ENCODE data around the gene SFMBT1.

The SFMBT1 gene

DNA sequence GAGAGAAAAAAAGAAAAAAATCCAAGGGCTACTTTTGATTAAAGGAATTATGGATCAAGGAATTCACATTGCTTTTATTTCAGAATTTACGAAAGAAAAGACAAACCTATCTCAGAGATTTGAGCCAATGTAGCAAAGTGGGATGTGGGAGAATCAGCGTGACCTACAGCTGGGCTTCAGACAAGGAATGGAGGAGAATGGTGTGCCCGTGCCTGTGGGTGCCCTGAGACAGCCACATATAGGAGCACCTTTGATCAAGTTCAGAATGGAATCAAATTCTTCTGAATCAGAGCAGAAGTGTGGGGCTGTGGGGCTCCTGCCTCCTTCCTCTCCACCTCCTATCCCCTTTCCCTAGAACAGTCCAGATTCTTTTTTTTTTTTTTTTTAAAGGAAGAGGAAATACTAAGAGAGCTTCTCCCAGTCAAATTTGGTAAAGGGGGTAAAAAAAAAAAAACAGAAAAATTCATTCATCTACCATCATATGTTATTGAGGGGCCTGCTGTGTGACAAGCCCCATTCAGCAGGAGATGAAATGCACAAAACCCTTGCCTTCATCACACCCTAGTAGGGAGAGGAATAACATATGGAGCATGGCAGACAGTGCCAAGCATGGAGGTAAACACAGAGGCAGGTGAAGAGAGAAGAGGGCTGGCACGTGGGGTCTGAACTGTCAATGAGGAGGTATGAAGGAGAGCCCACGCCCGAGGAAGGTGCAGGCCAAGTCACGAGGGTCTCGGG, 186.0 kb downstream of the SFMBT1 start:
- Mint-ChIP-seq H3K4me3 (no peak overlapping the region), H3K9me3 (no peaks in the 10 kb centered on the region), H3K36me3 (peaks cover 5% of the 10 kb centered on the region), H3K4me1 (no peaks in the 10 kb centered on the region), H3K27me3 (no peaks in the 10 kb centered on the region), H3K27ac (no peak overlapping the region)

DNA sequence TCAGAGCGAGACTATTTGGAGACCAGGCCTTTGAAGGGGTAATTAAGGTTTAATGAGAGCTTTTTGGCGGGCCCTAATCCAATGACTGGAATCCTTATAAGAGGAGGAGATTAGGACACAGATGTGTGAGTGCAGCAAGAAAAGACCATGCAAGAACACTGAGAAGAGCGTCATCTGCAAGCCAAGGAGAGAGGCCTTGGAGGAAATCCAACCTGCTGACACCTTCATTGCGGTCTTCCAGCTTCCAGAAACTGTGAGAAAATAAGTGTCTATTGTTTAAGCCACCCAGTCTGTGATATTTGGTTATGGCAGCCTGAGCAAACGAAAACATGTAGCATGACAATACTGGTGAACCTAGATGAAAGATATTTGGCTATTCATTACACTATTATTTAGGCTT, 188.0 kb downstream of the SFMBT1 start:
- Mint-ChIP-seq H3K4me3 (no peak overlapping the region), H3K27me3 (no peaks in the 10 kb centered on the region), H3K4me1 (no peaks in the 10 kb centered on the region), H3K36me3 (peaks cover 2% of the 10 kb centered on the region), H3K27ac (no peak overlapping the region), H3K9me3 (no peaks in the 10 kb centered on the region)

DNA sequence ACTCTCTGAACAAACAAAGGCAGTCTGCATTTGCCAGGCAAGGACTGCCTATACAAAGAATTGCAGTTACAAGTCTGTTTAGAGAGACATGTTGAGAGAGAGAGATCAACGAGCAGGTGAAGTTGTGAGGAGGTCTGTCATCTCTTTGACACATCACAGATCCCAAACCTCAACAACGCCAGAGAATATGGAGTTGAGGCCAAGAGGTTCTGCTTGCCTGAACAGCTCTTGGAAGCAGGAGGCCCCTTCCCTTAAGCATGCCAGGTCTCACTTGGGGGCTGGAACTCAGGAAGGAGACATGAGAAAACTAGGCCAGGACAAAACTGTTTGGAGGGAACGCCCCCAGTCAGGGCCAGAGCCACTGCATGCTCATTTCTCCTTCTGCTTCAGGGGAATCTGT, 188.7 kb downstream of the SFMBT1 start:
- Mint-ChIP-seq H3K9me3 (no peaks in the 10 kb centered on the region), H3K27me3 (no peaks in the 10 kb centered on the region), H3K4me3 (no peak overlapping the region), H3K36me3 (no peaks in the 10 kb centered on the region), H3K27ac (no peak overlapping the region), H3K4me1 (no peaks in the 10 kb centered on the region)

DNA sequence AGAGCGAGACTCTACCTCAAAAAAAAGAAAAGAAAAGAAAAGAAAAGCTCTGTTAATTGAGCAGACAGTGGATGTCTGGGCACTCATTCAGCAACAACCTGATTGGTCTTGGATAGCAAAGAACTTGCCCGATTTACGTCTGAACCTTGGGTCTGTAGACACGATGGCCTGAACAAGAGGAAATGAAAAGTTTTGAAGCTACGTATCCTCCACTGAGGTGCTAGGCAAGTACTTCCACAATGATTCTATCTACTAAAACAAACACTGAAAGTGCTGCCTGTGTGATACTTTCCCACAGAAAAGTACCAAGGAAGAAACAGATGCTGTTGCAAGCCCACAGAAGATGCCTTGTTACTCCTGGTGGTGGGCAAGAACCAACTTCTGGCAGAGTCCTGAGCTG, 189.2 kb downstream of the SFMBT1 start:
- Mint-ChIP-seq H3K4me3 (no peak overlapping the region), H3K27me3 (no peaks in the 10 kb centered on the region), H3K27ac (no peak overlapping the region), H3K36me3 (peaks cover 2% of the 10 kb centered on the region), H3K9me3 (no peaks in the 10 kb centered on the region), H3K4me1 (no peaks in the 10 kb centered on the region)

DNA sequence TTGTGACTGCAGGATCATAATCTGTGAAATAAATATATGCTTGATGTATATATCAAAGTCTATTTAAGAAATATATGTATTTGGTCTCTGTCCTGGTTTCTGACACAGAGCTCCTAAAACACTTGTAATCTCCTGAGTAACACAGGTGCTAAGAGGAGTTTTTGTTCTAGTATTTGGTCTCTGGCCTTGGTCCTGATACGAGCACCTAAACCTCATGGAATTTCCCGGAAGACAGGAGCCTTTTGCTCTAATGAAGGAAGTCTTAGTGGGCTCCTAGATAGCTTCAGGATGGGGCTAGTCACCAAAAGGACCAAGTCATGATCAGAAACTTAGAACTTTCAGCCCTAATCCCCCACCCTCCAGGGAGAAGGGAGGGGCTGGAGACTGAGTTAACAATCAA, 191.9 kb downstream of the SFMBT1 start:
- peaks cover 2% of the 10 kb centered on the region for H3K36me3 Mint-ChIP-seq
- no peak overlapping the region for H3K27ac Mint-ChIP-seq
- H3K9me3 Mint-ChIP-seq: no peaks in the 10 kb centered on the region
- H3K27me3 Mint-ChIP-seq: no peaks in the 10 kb centered on the region
- no peak overlapping the region for H3K4me3 Mint-ChIP-seq
- H3K4me1 Mint-ChIP-seq: no peaks in the 10 kb centered on the region

Data from activated naive CD4-positive, alpha-beta T cell treated with anti-CD3 and anti-CD28 coated beads, Interleukin-2, amount 50 U/mL, for 24 hours (primary cell).